ENCODE results near the gene CAPN9.

The CAPN9 gene

GRCh38 chr1:230809256-230809990 lies 62.2 kb downstream of the CAPN9 start:
- H3K79me2 ChIP-seq (ENCODE audit: control insufficient read depth, low read length), result no peaks in the 10 kb centered on the region
- peaks cover 2% of the 10 kb centered on the region; the same call in 1 of the 2 replicates for H3K27me3 ChIP-seq (ENCODE audit: control insufficient read depth, low read length)
- no peak overlapping the region for H3K4me3 ChIP-seq (ENCODE audit: low read length)
- H3K9me2 ChIP-seq (replicated peaks; ENCODE audit: control insufficient read depth, low read length), result no peaks in the 10 kb centered on the region
- no peaks in the 10 kb centered on the region for H3K4me1 ChIP-seq (ENCODE audit: control insufficient read depth, low read length)
- H3K27ac ChIP-seq (ENCODE audit: low read depth, low read length), result no peak overlapping the region
- H3K36me3 ChIP-seq (ENCODE audit: control insufficient read depth, low read length), result no peaks in the 10 kb centered on the region
- peaks cover 8% of the 10 kb centered on the region; the same call in 1 of the 2 replicates for H3K9me3 ChIP-seq (ENCODE audit: control insufficient read depth, insufficient read depth, low read length)
- TF ChIP-seq CTCF (IDR thresholded peaks at IDR 0.05; ENCODE audit: low read depth, low read length, poor library complexity, severe bottlenecking) (no peak), EZH2phosphoT487 (IDR thresholded peaks at IDR 0.05; ENCODE audit: borderline replicate concordance, low read length) (no peak)
- H4K20me1 ChIP-seq (ENCODE audit: control insufficient read depth, insufficient read depth, low read depth, low read length), result no peaks in the 10 kb centered on the region
- no peaks in the 10 kb centered on the region for H3F3A ChIP-seq (ENCODE audit: control insufficient read depth, insufficient read depth)
- H3K4me2 ChIP-seq (ENCODE audit: low read length), result no peak overlapping the region

GRCh38 chr1:230812568-230812967 lies 65.4 kb downstream of the CAPN9 start:
- no peak overlapping the region for H3K4me3 ChIP-seq (ENCODE audit: low read length)
- H4K20me1 ChIP-seq (ENCODE audit: control insufficient read depth, insufficient read depth, low read depth, low read length), result no peaks in the 10 kb centered on the region
- TF ChIP-seq EZH2phosphoT487 (IDR thresholded peaks at IDR 0.05; ENCODE audit: borderline replicate concordance, low read length) (no peak), CTCF (IDR thresholded peaks at IDR 0.05; ENCODE audit: low read depth, low read length, poor library complexity, severe bottlenecking) (no peak)
- H3F3A ChIP-seq (ENCODE audit: control insufficient read depth, insufficient read depth), result no peaks in the 10 kb centered on the region
- H3K4me1 ChIP-seq (ENCODE audit: control insufficient read depth, low read length), result no peaks in the 10 kb centered on the region
- H3K27ac ChIP-seq (ENCODE audit: low read depth, low read length), result no peak overlapping the region
- no peaks in the 10 kb centered on the region for H3K79me2 ChIP-seq (ENCODE audit: control insufficient read depth, low read length)
- no peaks in the 10 kb centered on the region for H3K36me3 ChIP-seq (ENCODE audit: control insufficient read depth, low read length)
- no peaks in the 10 kb centered on the region for H3K27me3 ChIP-seq (ENCODE audit: control insufficient read depth, low read length)
- H3K9me2 ChIP-seq (replicated peaks; ENCODE audit: control insufficient read depth, low read length), result no peaks in the 10 kb centered on the region
- H3K4me2 ChIP-seq (ENCODE audit: low read length), result no peak overlapping the region
- H3K9me3 ChIP-seq (ENCODE audit: control insufficient read depth, insufficient read depth, low read length), result peaks cover 8% of the 10 kb centered on the region; the same call in 1 of the 2 replicates

- no peaks in the 10 kb centered on the region for H3F3A ChIP-seq (ENCODE audit: control insufficient read depth, insufficient read depth)
- H3K79me2 ChIP-seq (ENCODE audit: control insufficient read depth, low read length), result no peaks in the 10 kb centered on the region
- H3K9me3 ChIP-seq (ENCODE audit: control insufficient read depth, insufficient read depth, low read length), result peaks cover 8% of the 10 kb centered on the region; the same call in 1 of the 2 replicates
- H3K9me2 ChIP-seq (replicated peaks; ENCODE audit: control insufficient read depth, low read length), result no peaks in the 10 kb centered on the region
- H3K4me3 ChIP-seq (ENCODE audit: low read length), result no peak overlapping the region
- no peaks in the 10 kb centered on the region for H4K20me1 ChIP-seq (ENCODE audit: control insufficient read depth, insufficient read depth, low read depth, low read length)
- no peak overlapping the region for H3K27ac ChIP-seq (ENCODE audit: low read depth, low read length)
- peaks cover 3% of the 10 kb centered on the region; the same call in 1 of the 2 replicates for H3K27me3 ChIP-seq (ENCODE audit: control insufficient read depth, low read length)
- no peak overlapping the region for H3K4me2 ChIP-seq (ENCODE audit: low read length)
- no peaks in the 10 kb centered on the region for H3K36me3 ChIP-seq (ENCODE audit: control insufficient read depth, low read length)
- H3K4me1 ChIP-seq (ENCODE audit: control insufficient read depth, low read length), result no peaks in the 10 kb centered on the region
- TF ChIP-seq EZH2phosphoT487 (IDR thresholded peaks at IDR 0.05; ENCODE audit: borderline replicate concordance, low read length) (no peak), CTCF (IDR thresholded peaks at IDR 0.05; ENCODE audit: low read depth, low read length, poor library complexity, severe bottlenecking) (no peak)
Observed at GRCh38 chr1:230814949-230815692, 67.9 kb downstream of the CAPN9 start.
